DND-41 (cell line): ENCODE data around the gene CLTCL1.

Source experiments
- ATAC-seq: fragments of 200-7000 bp; cut with Tn5 transposase; 3 replicates; pipeline ENCODE4 v1.9.1; 2021; ENCODE audit warnings: low read depth; ENCODE audit not compliant: insufficient read depth
- DNase-seq: peaks from one replicate; pipeline ENCODE4 v3.0.0-alpha.2; 2020
- H2AFZ ChIP-seq: 2 replicates; pipeline ENCODE4 v1.6.0; 2012; ENCODE audit warnings: low read depth, low read length
- H3K27ac ChIP-seq: 2 replicates; pipeline ENCODE4 v1.5.1; 2012; ENCODE audit warnings: low read length, inconsistent platforms
- H3K27me3 ChIP-seq: fragments of 200-600 bp; sonication (generic); 2 replicates; pipeline ENCODE4 v1.6.0; 2012; ENCODE audit warnings: low read length, mild to moderate bottlenecking, inconsistent platforms; ENCODE audit not compliant: insufficient read depth, poor library complexity
- H3K36me3 ChIP-seq: 2 replicates; pipeline ENCODE4 v1.5.1; 2012; ENCODE audit warnings: low read length, inconsistent platforms; ENCODE audit not compliant: insufficient read depth
- H3K4me1 ChIP-seq: 2 replicates; pipeline ENCODE4 v1.5.1; 2012; ENCODE audit warnings: mild to moderate bottlenecking, low read length; ENCODE audit not compliant: insufficient read depth
- H3K4me2 ChIP-seq: 2 replicates; pipeline ENCODE4 v1.6.0; 2012; ENCODE audit warnings: mild to moderate bottlenecking, moderate library complexity, low read length, inconsistent platforms; ENCODE audit not compliant: insufficient read depth
- H3K4me3 ChIP-seq, 2 experiments: fragments of 200-600 bp in 1 of 2; shearing (Covaris generic) in 1 of 2; 2 replicates each; pipeline ENCODE4 v1.5.1; 2012 to 2016; ENCODE audit warnings: inconsistent platforms in 2 of 2, low read length in 2 of 2, mild to moderate bottlenecking in 2 of 2, low read depth in 1 of 2, moderate library complexity in 1 of 2
- H3K79me2 ChIP-seq: 2 replicates; pipeline ENCODE4 v1.6.0; 2012; ENCODE audit warnings: low read length, inconsistent platforms; ENCODE audit not compliant: insufficient read depth
- H3K9ac ChIP-seq: 2 replicates; pipeline ENCODE4 v1.6.0; 2012; ENCODE audit warnings: low read depth, mild to moderate bottlenecking, inconsistent platforms, low read length, moderate library complexity
- H3K9me3 ChIP-seq: 2 replicates; pipeline ENCODE4 v1.5.1; 2012; ENCODE audit warnings: low read length, moderate library complexity, mild to moderate bottlenecking, inconsistent platforms; ENCODE audit not compliant: insufficient read depth, severe bottlenecking
- H4K20me1 ChIP-seq: 2 replicates; pipeline ENCODE4 v1.6.0; 2012; ENCODE audit warnings: low read length; ENCODE audit not compliant: insufficient read depth
- EZH2 ChIP-seq: IDR thresholded peaks from 3 replicates; pipeline ENCODE4 v1.6.1; 2012; ENCODE audit warnings: borderline replicate concordance, low read depth, mild to moderate bottlenecking, moderate library complexity, low read length, inconsistent platforms; ENCODE audit not compliant: severe bottlenecking
- TF ChIP-seq, protein P1 (sequence below): IDR thresholded peaks from 2 replicates; pipeline ENCODE4 v1.5.1; 2012; ENCODE audit warnings: borderline replicate concordance, low read length, moderate library complexity, mild to moderate bottlenecking; ENCODE audit not compliant: poor library complexity, severe bottlenecking; ENCODE audit errors: extremely low read depth

CLTCL1 gene

DNA sequence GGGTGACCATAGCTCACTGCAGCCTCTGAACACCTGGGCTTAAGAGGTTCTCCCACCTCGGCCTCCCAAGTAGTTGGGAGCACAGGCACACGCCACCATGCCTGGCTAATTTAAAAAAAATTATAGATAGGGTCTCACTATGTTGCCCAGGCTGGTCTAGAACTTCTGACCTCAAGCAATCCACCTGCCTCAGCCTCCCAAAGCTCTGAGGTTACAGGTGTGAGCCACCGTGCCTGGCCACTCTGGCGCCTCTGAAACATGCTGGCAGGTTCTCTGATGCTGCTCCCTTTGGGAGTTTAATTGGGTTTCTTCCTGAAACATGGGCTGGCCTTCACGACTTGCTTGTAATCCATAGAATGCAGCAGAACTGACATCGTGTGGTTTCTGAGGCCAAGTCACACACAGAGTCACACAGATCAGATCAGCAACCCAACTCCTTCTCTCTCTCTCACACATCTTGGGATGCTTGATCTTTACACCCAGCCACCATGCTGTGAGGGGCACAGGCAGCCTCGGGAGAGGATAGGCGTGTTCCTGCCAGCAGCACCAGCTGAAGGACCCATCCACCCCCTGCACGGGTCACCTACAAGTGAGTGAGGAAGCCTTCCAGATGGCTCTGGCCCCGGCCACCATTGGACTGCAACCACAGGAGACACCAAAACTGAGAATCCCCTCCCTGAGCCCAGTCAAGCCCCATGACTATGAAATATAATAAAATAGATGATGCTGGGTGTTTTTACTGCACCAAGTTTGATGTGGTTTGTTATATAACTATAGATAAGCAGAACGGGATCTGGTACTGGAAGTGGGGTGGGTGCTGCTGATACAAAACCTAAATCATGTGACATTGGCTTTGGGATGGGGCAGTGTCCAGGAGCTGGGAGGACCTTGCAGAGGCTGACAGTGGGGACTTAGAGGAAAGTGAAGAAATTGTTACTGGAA lies 138.3 kb downstream of the CLTCL1 start:
- Histone ChIP-seq H3K9me3 (no peaks in the 10 kb centered on the region), H4K20me1 (no peaks in the 10 kb centered on the region), H3K79me2 (no peaks in the 10 kb centered on the region), H3K4me1 (no peaks in the 10 kb centered on the region), H3K4me3 (no peak overlapping the region), H3K36me3 (no peaks in the 10 kb centered on the region), H2AFZ (peak overlapping the region; percentile 52; the same call in 1 of the 2 replicates), H3K4me2 (no peak overlapping the region), H3K27me3 (no peaks in the 10 kb centered on the region), H3K9ac (no peak overlapping the region), H3K27ac (no peak overlapping the region)
- DNase-seq (no peak), ATAC-seq (peak; percentile 53; the same call in 2 of the 3 replicates)
- TF ChIP-seq, protein P1, sequence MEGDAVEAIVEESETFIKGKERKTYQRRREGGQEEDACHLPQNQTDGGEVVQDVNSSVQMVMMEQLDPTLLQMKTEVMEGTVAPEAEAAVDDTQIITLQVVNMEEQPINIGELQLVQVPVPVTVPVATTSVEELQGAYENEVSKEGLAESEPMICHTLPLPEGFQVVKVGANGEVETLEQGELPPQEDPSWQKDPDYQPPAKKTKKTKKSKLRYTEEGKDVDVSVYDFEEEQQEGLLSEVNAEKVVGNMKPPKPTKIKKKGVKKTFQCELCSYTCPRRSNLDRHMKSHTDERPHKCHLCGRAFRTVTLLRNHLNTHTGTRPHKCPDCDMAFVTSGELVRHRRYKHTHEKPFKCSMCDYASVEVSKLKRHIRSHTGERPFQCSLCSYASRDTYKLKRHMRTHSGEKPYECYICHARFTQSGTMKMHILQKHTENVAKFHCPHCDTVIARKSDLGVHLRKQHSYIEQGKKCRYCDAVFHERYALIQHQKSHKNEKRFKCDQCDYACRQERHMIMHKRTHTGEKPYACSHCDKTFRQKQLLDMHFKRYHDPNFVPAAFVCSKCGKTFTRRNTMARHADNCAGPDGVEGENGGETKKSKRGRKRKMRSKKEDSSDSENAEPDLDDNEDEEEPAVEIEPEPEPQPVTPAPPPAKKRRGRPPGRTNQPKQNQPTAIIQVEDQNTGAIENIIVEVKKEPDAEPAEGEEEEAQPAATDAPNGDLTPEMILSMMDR: no peak
- no peak for TF ChIP-seq EZH2

DNA sequence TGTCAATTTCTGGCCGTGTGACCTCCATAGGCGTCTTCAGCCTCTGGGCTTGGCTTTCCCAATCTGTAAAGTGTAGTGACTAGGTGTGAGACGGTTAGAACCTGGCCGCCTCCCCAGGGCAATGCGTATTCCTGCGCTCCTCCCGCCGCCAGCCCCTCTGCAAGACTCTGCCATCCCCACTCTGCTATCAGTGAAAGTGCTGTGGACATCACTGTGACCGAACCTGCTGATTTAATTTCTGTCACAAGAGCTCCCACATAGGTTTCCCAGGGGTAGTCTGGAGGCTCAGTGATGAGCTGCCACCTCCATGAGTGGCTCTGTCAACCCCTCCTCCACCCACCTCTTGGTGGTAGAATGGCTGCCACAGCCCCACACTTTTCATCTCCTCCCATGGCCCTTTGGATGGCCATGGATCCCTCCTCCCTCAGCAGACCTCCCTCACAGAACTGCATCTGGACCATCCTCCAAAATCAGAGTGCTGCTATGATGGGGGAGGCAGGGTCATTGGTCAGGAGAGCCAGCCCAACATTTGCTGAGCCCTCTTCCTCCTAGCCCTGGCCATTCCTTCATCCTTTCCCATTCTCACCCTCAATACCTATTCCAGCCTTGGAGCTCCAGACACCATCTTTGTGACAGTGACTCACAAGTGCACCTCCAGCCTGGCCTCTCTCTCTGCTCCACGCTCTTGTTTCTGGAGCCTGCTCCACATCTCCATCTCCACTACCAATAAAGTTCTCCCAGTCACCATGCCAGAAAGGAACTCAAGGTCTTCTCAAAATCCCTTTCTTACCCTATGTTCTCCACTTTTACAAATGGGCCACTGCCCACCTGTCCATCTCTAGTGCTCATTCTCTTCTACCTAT lies 140.0 kb downstream of the CLTCL1 start:
- H3K36me3 ChIP-seq: no peaks in the 10 kb centered on the region
- no peak overlapping the region for H2AFZ ChIP-seq
- H3K27ac ChIP-seq: no peak overlapping the region
- no peak for DNase-seq
- no peak for TF ChIP-seq EZH2
- TF ChIP-seq, protein P1: no peak
- no peaks in the 10 kb centered on the region for H4K20me1 ChIP-seq
- H3K27me3 ChIP-seq: no peaks in the 10 kb centered on the region
- H3K4me2 ChIP-seq: no peak overlapping the region
- H3K4me1 ChIP-seq: no peaks in the 10 kb centered on the region
- no peak overlapping the region for H3K4me3 ChIP-seq
- H3K9me3 ChIP-seq: no peaks in the 10 kb centered on the region
- H3K9ac ChIP-seq: no peak overlapping the region
- no peaks in the 10 kb centered on the region for H3K79me2 ChIP-seq
- no peak for ATAC-seq

DNA sequence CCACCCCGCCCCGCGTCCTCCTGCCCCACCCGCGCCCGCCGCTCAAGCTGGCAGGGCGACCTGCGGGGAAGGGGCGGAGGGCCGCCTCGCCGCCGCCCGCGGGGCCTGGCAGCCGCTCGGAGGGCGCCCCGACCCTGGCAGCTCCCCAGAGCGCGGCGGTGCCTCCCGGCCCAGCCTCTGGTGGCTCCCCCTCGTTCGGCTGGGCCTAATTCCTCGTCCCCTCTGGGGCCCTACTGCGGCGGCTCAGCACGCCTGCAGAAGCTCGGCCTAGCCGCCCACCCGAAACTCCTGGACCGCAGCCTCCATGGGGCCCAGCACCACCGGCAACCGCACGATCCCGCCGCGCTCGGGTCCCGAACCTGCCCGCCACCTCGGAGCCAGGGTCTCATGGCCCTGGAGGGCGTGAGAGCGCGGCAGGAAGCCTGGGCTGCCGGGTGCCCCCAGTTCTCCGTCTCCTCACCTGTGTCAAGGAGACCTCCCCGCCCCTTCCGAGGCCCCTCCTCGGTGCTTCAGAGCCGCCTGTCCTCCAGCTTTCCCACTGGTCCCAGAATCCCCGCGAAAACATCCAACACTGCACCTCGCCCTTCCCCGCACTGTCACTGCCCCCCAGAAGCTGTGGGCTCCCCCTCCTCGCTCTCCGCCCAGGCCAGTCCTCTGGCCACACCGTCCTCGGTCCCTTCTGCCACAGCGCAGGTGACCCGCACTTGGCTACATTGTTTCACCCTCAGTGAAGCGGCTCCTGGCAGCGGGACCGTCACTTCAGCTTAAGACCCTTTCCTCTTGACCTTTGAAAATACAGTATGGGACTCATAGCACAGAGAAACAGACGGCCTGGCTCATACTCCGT lies 140.8 kb downstream of the CLTCL1 start:
- ATAC-seq: no peak
- TF ChIP-seq, protein P1: no peak
- no peaks in the 10 kb centered on the region for H3K9me3 ChIP-seq
- H3K27ac ChIP-seq: no peak overlapping the region
- H2AFZ ChIP-seq: no peak overlapping the region
- H3K9ac ChIP-seq: no peak overlapping the region
- no peaks in the 10 kb centered on the region for H3K36me3 ChIP-seq
- H4K20me1 ChIP-seq: no peaks in the 10 kb centered on the region
- no peaks in the 10 kb centered on the region for H3K79me2 ChIP-seq
- no peak overlapping the region for H3K4me2 ChIP-seq
- no peak for DNase-seq
- no peak overlapping the region for H3K4me3 ChIP-seq
- no peaks in the 10 kb centered on the region for H3K4me1 ChIP-seq
- H3K27me3 ChIP-seq: no peaks in the 10 kb centered on the region
